ENCODE results near the gene DTNBP1.

DNA sequence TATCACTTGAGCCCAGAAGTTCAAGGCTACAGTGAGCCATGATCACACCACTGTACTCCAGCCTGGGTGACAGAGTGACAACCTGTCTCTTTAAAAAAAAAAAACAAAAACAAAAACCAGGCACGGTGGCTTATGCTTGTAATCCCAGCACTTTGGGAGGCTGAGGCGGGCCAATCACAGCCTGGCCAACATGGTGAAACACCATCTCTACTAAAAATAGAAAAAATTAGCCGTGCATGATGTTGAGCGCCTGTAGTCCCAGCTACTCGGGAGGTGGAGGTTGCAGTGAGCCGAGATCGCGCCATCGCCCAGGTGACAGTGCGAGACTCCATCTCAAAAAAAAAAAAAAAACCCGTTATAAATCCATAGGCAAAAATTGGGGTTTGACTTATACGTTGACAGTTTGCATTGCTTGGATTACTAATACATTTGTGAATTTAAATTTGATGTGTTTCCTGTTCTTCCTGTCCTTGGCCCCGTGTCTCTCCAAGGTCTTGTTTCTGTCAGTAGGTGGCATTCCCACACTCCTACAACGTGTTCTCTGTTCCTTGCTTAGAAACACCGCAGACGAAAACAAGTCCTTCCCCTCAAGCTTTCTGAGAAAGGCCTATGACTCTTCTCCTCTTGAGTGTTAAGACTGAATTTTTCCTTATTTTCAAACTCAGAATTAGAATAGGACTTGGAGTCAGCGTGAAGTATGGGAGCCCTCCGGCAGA, 147.0 kb downstream of the DTNBP1 start:
- TF ChIP-seq, protein P1, sequence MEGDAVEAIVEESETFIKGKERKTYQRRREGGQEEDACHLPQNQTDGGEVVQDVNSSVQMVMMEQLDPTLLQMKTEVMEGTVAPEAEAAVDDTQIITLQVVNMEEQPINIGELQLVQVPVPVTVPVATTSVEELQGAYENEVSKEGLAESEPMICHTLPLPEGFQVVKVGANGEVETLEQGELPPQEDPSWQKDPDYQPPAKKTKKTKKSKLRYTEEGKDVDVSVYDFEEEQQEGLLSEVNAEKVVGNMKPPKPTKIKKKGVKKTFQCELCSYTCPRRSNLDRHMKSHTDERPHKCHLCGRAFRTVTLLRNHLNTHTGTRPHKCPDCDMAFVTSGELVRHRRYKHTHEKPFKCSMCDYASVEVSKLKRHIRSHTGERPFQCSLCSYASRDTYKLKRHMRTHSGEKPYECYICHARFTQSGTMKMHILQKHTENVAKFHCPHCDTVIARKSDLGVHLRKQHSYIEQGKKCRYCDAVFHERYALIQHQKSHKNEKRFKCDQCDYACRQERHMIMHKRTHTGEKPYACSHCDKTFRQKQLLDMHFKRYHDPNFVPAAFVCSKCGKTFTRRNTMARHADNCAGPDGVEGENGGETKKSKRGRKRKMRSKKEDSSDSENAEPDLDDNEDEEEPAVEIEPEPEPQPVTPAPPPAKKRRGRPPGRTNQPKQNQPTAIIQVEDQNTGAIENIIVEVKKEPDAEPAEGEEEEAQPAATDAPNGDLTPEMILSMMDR (conservative IDR thresholded peaks at IDR 0.05), result no peak
- no peak for TF ChIP-seq ZFX (IDR thresholded peaks at IDR 0.05)
